ENCODE data around the gene HOXC11.

The HOXC11 gene

DNA sequence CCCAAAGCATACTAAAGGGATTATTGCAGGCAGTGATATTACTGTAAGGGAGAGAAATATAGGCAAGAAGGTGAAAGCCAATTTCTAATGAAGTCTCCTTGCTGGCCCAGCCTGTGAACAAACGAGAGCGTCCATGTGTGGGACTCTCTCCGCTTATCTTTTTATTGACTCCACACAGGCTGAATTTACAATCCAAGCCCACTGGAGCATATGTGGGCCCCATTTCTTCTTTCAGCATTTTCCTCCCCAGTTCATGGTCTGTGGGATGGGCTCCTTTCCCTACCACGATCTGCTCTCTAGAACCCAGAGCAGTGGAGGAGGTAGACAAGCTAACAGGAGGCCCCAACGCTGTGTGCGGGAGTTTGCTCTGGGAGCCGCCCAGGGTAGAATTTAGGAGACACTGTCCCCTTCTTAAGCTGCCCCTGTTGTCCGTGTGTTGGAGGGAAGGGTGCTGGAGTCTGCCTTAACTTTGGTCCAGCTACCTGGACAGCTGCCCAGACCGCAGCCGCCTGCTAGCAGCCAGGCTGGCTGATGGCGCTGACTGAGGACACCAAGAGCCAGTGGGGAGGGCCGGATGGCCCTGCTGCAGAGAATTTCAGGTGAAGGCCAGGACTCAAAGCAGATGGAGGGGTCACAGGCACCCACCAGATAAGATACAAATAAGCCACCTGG is 3.2 kb upstream of the HOXC11 start:
- no peak overlapping the region for H3K9ac ChIP-seq (ENCODE audit: low read depth, low read length)
- H3K36me3 ChIP-seq (ENCODE audit: control insufficient read depth, insufficient read depth, low read length), result no peaks in the 10 kb centered on the region
- H3K4me3 ChIP-seq (ENCODE audit: low read depth, low read length), result no peak overlapping the region
- H3K27ac ChIP-seq (ENCODE audit: low read depth, low read length), result no peak overlapping the region
- H3K9me3 ChIP-seq (ENCODE audit: control insufficient read depth, insufficient read depth, low read length), result no peaks in the 10 kb centered on the region
- H3K27me3 ChIP-seq (ENCODE audit: control insufficient read depth, insufficient read depth, low read length), result peaks cover 100% of the 10 kb centered on the region
- H3K4me1 ChIP-seq (ENCODE audit: control insufficient read depth, insufficient read depth, low read length), result no peaks in the 10 kb centered on the region

GRCh38 chr12:53970451-53970850 is 2.5 kb upstream of the HOXC11 start:
- Histone ChIP-seq H3K27me3 (ENCODE audit: control insufficient read depth, insufficient read depth, low read length) (peaks cover 100% of the 10 kb centered on the region), H3K4me3 (ENCODE audit: low read depth, low read length) (no peak overlapping the region), H3K36me3 (ENCODE audit: control insufficient read depth, insufficient read depth, low read length) (no peaks in the 10 kb centered on the region)

DNA sequence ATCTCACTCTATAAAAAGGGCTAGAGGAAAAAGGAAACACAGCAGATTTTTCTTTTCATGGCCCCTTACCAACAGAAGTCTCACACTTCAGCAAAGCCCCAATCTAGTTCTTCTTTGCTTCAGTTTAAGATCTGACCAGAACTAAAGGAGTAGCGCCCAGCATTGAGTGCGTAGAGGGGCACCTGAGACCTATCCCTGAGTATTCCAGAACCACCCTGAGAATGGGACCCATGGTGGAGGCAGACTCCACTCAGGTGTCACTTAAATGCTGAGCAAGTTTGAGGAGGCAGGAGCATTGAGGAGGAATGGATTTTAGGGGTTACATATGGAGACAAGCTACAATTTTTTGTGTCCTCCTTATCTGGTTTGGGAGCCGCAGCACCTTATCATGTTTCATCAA is 1.8 kb upstream of the HOXC11 start:
- Histone ChIP-seq H3K27ac (ENCODE audit: low read depth, low read length) (no peak overlapping the region), H3K9ac (ENCODE audit: low read depth, low read length) (no peak overlapping the region), H3K36me3 (ENCODE audit: control insufficient read depth, insufficient read depth, low read length) (no peaks in the 10 kb centered on the region), H3K27me3 (ENCODE audit: control insufficient read depth, insufficient read depth, low read length) (peaks cover 100% of the 10 kb centered on the region), H3K4me1 (ENCODE audit: control insufficient read depth, insufficient read depth, low read length) (no peaks in the 10 kb centered on the region), H3K9me3 (ENCODE audit: control insufficient read depth, insufficient read depth, low read length) (no peaks in the 10 kb centered on the region), H3K4me3 (ENCODE audit: low read depth, low read length) (no peak overlapping the region)

More at GRCh38 chr12:53970451-53970850, 2.5 kb upstream of the HOXC11 start:
- Histone ChIP-seq H3K9ac (ENCODE audit: low read depth, low read length) (no peak overlapping the region), H3K27ac (ENCODE audit: low read depth, low read length) (no peak overlapping the region), H3K9me3 (ENCODE audit: control insufficient read depth, insufficient read depth, low read length) (no peaks in the 10 kb centered on the region), H3K4me1 (ENCODE audit: control insufficient read depth, insufficient read depth, low read length) (no peaks in the 10 kb centered on the region)

DNA sequence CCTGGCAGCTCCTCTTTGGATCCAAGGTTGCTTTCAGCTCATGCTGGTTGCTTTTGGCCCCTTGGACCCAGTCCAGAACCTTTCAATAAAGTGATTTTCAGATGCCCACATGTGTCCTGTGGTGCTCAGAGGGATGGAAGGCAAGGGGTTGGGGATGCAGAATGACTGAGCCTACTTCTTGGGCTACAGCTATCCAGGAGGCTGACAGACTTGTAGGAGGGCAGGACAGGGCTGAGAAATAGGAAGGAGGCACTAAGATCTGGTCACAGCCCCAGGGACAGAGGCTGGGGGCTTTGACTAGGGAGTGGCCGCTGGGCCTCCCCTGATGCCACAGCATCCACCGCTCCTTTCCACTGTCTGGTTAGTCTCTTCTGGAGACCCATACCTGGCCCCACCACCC is 1.2 kb upstream of the HOXC11 start:
- Histone ChIP-seq H3K27ac (ENCODE audit: low read depth, low read length) (no peak overlapping the region), H3K4me3 (ENCODE audit: low read depth, low read length) (no peak overlapping the region), H3K36me3 (ENCODE audit: control insufficient read depth, insufficient read depth, low read length) (no peaks in the 10 kb centered on the region), H3K4me1 (ENCODE audit: control insufficient read depth, insufficient read depth, low read length) (no peaks in the 10 kb centered on the region), H3K9ac (ENCODE audit: low read depth, low read length) (no peak overlapping the region), H3K9me3 (ENCODE audit: control insufficient read depth, insufficient read depth, low read length) (no peaks in the 10 kb centered on the region), H3K27me3 (ENCODE audit: control insufficient read depth, insufficient read depth, low read length) (peaks cover 100% of the 10 kb centered on the region)

DNA sequence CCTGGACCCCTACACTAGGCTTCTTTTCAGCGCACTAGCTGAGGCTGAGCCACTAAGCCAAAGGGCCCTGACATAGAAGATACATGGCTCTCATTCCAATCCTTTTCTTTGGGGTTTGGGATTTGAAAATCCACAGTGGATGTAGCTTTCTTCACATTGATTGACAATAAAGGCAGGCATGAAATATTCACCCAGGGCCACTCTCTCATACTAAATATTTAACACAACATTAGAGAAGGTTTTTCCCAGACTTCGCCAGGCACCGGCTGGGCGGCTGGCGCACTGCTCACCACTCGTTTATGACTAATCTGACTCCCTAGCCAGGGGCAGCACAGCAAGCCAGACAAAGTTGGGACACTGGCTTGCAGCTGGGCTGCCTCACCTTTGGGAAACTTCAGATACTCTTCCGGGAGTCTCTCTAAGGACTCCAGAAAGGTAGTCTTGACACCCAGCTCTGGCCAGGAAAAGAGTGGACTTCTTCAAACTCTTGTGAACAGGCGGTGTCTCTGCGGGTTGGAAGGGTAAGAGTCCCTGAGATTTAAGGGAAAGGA is 699 bp upstream of the HOXC11 start:
- no peaks in the 10 kb centered on the region for H3K4me1 ChIP-seq (ENCODE audit: control insufficient read depth, insufficient read depth, low read length)
- no peaks in the 10 kb centered on the region for H3K36me3 ChIP-seq (ENCODE audit: control insufficient read depth, insufficient read depth, low read length)
- no peak overlapping the region for H3K27ac ChIP-seq (ENCODE audit: low read depth, low read length)
- no peaks in the 10 kb centered on the region for H3K9me3 ChIP-seq (ENCODE audit: control insufficient read depth, insufficient read depth, low read length)
- H3K4me3 ChIP-seq (ENCODE audit: low read depth, low read length), result no peak overlapping the region
- H3K9ac ChIP-seq (ENCODE audit: low read depth, low read length), result no peak overlapping the region
- peaks cover 100% of the 10 kb centered on the region for H3K27me3 ChIP-seq (ENCODE audit: control insufficient read depth, insufficient read depth, low read length)

DNA sequence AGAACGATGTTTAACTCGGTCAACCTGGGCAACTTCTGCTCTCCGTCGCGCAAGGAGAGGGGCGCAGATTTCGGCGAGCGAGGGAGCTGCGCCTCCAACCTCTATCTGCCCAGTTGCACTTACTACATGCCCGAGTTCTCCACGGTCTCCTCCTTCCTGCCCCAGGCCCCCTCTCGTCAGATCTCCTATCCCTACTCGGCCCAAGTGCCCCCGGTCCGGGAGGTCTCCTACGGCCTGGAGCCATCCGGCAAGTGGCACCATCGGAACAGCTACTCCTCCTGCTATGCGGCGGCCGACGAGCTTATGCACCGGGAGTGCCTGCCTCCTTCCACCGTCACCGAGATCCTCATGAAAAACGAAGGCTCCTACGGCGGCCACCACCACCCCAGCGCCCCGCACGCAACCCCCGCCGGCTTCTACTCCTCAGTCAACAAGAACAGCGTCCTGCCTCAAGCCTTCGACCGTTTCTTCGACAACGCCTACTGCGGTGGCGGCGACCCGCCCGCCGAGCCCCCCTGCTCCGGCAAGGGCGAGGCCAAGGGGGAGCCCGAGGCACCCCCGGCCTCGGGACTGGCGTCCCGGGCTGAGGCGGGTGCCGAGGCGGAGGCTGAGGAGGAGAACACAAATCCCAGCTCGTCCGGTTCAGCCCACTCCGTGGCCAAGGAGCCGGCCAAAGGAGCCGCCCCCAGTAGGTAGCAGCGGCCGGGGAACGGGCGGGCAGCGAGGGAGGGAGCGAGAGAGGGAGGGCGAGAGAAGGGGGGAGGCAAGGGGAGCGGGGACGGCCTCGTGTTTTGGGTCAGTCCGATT is 513 bp downstream of the HOXC11 start:
- Histone ChIP-seq H3K27ac (ENCODE audit: low read depth, low read length) (no peak overlapping the region), H3K4me3 (ENCODE audit: low read depth, low read length) (no peak overlapping the region), H3K4me1 (ENCODE audit: control insufficient read depth, insufficient read depth, low read length) (no peaks in the 10 kb centered on the region), H3K36me3 (ENCODE audit: control insufficient read depth, insufficient read depth, low read length) (no peaks in the 10 kb centered on the region), H3K9me3 (ENCODE audit: control insufficient read depth, insufficient read depth, low read length) (no peaks in the 10 kb centered on the region), H3K27me3 (ENCODE audit: control insufficient read depth, insufficient read depth, low read length) (peaks cover 100% of the 10 kb centered on the region), H3K9ac (ENCODE audit: low read depth, low read length) (no peak overlapping the region)

GRCh38 chr12:53974084-53975063 is 1.4 kb downstream of the HOXC11 start, which contains the start of gene HOTAIR:
Gene HOTAIR (minus strand): TSS chr12:53974954.
- H3K27me3 ChIP-seq (ENCODE audit: control insufficient read depth, insufficient read depth, low read length), result peaks cover 100% of the 10 kb centered on the region
- no peak within 1 kb of the TSS for H3K9ac ChIP-seq (ENCODE audit: low read depth, low read length)
- no peaks in the 10 kb centered on the region for H3K4me1 ChIP-seq (ENCODE audit: control insufficient read depth, insufficient read depth, low read length)
- H3K9me3 ChIP-seq (ENCODE audit: control insufficient read depth, insufficient read depth, low read length), result no peaks in the 10 kb centered on the region
- no peaks in the 10 kb centered on the region for H3K36me3 ChIP-seq (ENCODE audit: control insufficient read depth, insufficient read depth, low read length)
- no peak within 1 kb of the TSS for H3K4me3 ChIP-seq (ENCODE audit: low read depth, low read length)
- no peak within 1 kb of the TSS for H3K27ac ChIP-seq (ENCODE audit: low read depth, low read length)

GRCh38 chr12:53975064-53975471 is 2.1 kb downstream of the HOXC11 start:
- Histone ChIP-seq H3K9me3 (ENCODE audit: control insufficient read depth, insufficient read depth, low read length) (no peaks in the 10 kb centered on the region), H3K36me3 (ENCODE audit: control insufficient read depth, insufficient read depth, low read length) (no peaks in the 10 kb centered on the region), H3K9ac (ENCODE audit: low read depth, low read length) (no peak overlapping the region), H3K4me3 (ENCODE audit: low read depth, low read length) (no peak overlapping the region), H3K27ac (ENCODE audit: low read depth, low read length) (no peak overlapping the region), H3K27me3 (ENCODE audit: control insufficient read depth, insufficient read depth, low read length) (peaks cover 100% of the 10 kb centered on the region), H3K4me1 (ENCODE audit: control insufficient read depth, insufficient read depth, low read length) (no peaks in the 10 kb centered on the region)

- H3K9ac ChIP-seq (ENCODE audit: low read depth, low read length), result no peak overlapping the region
- H3K27ac ChIP-seq (ENCODE audit: low read depth, low read length), result no peak overlapping the region
- H3K27me3 ChIP-seq (ENCODE audit: control insufficient read depth, insufficient read depth, low read length), result peaks cover 100% of the 10 kb centered on the region
- H3K36me3 ChIP-seq (ENCODE audit: control insufficient read depth, insufficient read depth, low read length), result no peaks in the 10 kb centered on the region
- no peak overlapping the region for H3K4me3 ChIP-seq (ENCODE audit: low read depth, low read length)
- no peaks in the 10 kb centered on the region for H3K4me1 ChIP-seq (ENCODE audit: control insufficient read depth, insufficient read depth, low read length)
- no peaks in the 10 kb centered on the region for H3K9me3 ChIP-seq (ENCODE audit: control insufficient read depth, insufficient read depth, low read length)
Observed at GRCh38 chr12:53975479-53976152, 2.7 kb downstream of the HOXC11 start.

- H3K9ac ChIP-seq (ENCODE audit: low read depth, low read length), result no peak overlapping the region
- no peak overlapping the region for H3K4me3 ChIP-seq (ENCODE audit: low read depth, low read length)
- no peaks in the 10 kb centered on the region for H3K36me3 ChIP-seq (ENCODE audit: control insufficient read depth, insufficient read depth, low read length)
- no peaks in the 10 kb centered on the region for H3K4me1 ChIP-seq (ENCODE audit: control insufficient read depth, insufficient read depth, low read length)
- H3K27ac ChIP-seq (ENCODE audit: low read depth, low read length), result no peak overlapping the region
- peaks cover 100% of the 10 kb centered on the region for H3K27me3 ChIP-seq (ENCODE audit: control insufficient read depth, insufficient read depth, low read length)
- H3K9me3 ChIP-seq (ENCODE audit: control insufficient read depth, insufficient read depth, low read length), result no peaks in the 10 kb centered on the region
Observed at GRCh38 chr12:53976172-53976822, 3.4 kb downstream of the HOXC11 start.
